Measurements from ENCODE around the gene RPL4. TPM values are rescaled to one million over a fixed set of nuclear protein-coding genes. Genes with fewer than 3 reads are reported as not detected.

Gene RPL4
- total and polyA plus RNA-seq, 2 of the 8 experiments (the other 6 are each of a cell fraction or from before 2014, with no cell fraction given) = 3,950 to 3,973 TPM

DNA sequence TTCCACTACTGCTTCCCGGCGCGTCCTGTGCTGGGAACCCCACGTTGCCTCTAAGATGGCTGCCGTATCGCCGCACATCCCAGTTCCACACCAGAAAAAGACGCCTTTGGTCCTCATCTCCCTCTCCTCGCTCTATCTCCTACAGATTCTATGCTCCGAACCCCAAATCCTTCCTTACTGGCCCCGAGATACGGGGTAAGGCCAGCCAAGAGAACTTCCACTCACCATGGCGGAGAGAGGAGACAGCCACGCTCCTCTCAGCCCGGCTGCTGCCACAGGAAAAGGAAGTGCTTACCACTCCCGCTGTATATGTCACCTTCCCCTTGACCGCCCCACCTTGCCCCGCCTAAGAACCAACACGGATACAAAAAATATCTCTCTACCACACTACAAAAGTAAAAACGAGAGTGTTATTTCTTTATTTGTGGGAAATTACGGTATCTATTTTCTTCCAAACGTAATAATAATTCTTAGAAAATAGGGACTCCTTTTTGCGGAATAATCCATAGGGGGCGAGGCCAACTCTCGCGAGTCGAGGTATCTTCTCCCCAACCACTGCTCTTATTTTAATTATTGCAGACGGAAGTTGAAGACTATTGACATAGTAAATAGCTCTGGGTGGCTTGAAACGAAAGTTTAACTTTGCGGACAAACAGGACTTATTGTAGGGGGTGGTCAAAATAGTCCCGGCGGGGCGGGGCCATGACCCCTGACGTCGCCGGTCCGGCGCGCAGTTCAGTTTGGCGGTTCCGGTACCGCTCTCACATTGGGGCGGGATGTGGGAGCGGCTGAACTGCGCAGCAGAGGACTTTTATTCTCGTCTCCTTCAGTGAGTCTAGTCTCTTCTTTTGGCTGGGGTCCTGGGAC is at the start of gene RPL4, which contains the start of gene ZWILCH (continued):
- TF ChIP-seq, protein P1, sequence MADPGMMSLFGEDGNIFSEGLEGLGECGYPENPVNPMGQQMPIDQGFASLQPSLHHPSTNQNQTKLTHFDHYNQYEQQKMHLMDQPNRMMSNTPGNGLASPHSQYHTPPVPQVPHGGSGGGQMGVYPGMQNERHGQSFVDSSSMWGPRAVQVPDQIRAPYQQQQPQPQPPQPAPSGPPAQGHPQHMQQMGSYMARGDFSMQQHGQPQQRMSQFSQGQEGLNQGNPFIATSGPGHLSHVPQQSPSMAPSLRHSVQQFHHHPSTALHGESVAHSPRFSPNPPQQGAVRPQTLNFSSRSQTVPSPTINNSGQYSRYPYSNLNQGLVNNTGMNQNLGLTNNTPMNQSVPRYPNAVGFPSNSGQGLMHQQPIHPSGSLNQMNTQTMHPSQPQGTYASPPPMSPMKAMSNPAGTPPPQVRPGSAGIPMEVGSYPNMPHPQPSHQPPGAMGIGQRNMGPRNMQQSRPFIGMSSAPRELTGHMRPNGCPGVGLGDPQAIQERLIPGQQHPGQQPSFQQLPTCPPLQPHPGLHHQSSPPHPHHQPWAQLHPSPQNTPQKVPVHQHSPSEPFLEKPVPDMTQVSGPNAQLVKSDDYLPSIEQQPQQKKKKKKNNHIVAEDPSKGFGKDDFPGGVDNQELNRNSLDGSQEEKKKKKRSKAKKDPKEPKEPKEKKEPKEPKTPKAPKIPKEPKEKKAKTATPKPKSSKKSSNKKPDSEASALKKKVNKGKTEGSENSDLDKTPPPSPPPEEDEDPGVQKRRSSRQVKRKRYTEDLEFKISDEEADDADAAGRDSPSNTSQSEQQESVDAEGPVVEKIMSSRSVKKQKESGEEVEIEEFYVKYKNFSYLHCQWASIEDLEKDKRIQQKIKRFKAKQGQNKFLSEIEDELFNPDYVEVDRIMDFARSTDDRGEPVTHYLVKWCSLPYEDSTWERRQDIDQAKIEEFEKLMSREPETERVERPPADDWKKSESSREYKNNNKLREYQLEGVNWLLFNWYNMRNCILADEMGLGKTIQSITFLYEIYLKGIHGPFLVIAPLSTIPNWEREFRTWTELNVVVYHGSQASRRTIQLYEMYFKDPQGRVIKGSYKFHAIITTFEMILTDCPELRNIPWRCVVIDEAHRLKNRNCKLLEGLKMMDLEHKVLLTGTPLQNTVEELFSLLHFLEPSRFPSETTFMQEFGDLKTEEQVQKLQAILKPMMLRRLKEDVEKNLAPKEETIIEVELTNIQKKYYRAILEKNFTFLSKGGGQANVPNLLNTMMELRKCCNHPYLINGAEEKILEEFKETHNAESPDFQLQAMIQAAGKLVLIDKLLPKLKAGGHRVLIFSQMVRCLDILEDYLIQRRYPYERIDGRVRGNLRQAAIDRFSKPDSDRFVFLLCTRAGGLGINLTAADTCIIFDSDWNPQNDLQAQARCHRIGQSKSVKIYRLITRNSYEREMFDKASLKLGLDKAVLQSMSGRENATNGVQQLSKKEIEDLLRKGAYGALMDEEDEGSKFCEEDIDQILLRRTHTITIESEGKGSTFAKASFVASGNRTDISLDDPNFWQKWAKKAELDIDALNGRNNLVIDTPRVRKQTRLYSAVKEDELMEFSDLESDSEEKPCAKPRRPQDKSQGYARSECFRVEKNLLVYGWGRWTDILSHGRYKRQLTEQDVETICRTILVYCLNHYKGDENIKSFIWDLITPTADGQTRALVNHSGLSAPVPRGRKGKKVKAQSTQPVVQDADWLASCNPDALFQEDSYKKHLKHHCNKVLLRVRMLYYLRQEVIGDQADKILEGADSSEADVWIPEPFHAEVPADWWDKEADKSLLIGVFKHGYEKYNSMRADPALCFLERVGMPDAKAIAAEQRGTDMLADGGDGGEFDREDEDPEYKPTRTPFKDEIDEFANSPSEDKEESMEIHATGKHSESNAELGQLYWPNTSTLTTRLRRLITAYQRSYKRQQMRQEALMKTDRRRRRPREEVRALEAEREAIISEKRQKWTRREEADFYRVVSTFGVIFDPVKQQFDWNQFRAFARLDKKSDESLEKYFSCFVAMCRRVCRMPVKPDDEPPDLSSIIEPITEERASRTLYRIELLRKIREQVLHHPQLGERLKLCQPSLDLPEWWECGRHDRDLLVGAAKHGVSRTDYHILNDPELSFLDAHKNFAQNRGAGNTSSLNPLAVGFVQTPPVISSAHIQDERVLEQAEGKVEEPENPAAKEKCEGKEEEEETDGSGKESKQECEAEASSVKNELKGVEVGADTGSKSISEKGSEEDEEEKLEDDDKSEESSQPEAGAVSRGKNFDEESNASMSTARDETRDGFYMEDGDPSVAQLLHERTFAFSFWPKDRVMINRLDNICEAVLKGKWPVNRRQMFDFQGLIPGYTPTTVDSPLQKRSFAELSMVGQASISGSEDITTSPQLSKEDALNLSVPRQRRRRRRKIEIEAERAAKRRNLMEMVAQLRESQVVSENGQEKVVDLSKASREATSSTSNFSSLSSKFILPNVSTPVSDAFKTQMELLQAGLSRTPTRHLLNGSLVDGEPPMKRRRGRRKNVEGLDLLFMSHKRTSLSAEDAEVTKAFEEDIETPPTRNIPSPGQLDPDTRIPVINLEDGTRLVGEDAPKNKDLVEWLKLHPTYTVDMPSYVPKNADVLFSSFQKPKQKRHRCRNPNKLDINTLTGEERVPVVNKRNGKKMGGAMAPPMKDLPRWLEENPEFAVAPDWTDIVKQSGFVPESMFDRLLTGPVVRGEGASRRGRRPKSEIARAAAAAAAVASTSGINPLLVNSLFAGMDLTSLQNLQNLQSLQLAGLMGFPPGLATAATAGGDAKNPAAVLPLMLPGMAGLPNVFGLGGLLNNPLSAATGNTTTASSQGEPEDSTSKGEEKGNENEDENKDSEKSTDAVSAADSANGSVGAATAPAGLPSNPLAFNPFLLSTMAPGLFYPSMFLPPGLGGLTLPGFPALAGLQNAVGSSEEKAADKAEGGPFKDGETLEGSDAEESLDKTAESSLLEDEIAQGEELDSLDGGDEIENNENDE (IDR thresholded peaks at IDR 0.05; ENCODE audit: insufficient replicate concordance, low read length) = no peak
- TF ChIP-seq HDAC6 (IDR thresholded peaks at IDR 0.05; ENCODE audit: low read depth, low read length) = no peak
- TF ChIP-seq POU5F1 (IDR thresholded peaks at IDR 0.05; ENCODE audit: low read depth, low read length) = no peak
- no peak for TF ChIP-seq BCL11A (IDR thresholded peaks at IDR 0.05; ENCODE audit: low read depth in 2 of 2, low read length in 2 of 2)
- no peak for TF ChIP-seq SP2 (IDR thresholded peaks at IDR 0.05; ENCODE audit: low read length)
- no peak for TF ChIP-seq EGR1 (IDR thresholded peaks at IDR 0.05; ENCODE audit: borderline replicate concordance, low read depth, low read length)
- TF ChIP-seq POLR2AphosphoS5 (IDR thresholded peaks at IDR 0.05; ENCODE audit: low read depth, low read length) = peak; percentile 96
- no peak for TF ChIP-seq NANOG (IDR thresholded peaks at IDR 0.05; ENCODE audit: insufficient read depth, low read depth, low read length, poor library complexity, severe bottlenecking)
- TF ChIP-seq CEBPB (IDR thresholded peaks at IDR 0.05; ENCODE audit: low read depth, low read length) = no peak
- peak; percentile 98 for TF ChIP-seq TAF7 (optimal IDR thresholded peaks at IDR 0.05; ENCODE audit: borderline replicate concordance, low read depth, low read length)
